Measurements from ENCODE around the gene KRT20.

- TF ChIP-seq CTCF (conservative IDR thresholded peaks at IDR 0.05) (no peak), EZH2 (IDR thresholded peaks at IDR 0.05; ENCODE audit: low read depth) (no peak)
Measured at GRCh38 chr17:40849723-40850122, 35.3 kb downstream of the KRT20 start.

Data from PC-9 (cell line).